Cerebellar nuclear complex (tissue), 1 donor: Measurements from ENCODE around the gene GZMH.
"Not testable (repeated sequence)": the region's sequence is repeated elsewhere in the genome, so short reads cannot be mapped to it uniquely, and the experiment has no call there.

ENCODE experiments used
- DNase-seq, 2 experiments: peaks; one replicate each; lab custom pipeline; 2025; lab: John Stamatoyannopoulos, UW

The GZMH gene, protein sequence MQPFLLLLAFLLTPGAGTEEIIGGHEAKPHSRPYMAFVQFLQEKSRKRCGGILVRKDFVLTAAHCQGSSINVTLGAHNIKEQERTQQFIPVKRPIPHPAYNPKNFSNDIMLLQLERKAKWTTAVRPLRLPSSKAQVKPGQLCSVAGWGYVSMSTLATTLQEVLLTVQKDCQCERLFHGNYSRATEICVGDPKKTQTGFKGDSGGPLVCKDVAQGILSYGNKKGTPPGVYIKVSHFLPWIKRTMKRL

DNA sequence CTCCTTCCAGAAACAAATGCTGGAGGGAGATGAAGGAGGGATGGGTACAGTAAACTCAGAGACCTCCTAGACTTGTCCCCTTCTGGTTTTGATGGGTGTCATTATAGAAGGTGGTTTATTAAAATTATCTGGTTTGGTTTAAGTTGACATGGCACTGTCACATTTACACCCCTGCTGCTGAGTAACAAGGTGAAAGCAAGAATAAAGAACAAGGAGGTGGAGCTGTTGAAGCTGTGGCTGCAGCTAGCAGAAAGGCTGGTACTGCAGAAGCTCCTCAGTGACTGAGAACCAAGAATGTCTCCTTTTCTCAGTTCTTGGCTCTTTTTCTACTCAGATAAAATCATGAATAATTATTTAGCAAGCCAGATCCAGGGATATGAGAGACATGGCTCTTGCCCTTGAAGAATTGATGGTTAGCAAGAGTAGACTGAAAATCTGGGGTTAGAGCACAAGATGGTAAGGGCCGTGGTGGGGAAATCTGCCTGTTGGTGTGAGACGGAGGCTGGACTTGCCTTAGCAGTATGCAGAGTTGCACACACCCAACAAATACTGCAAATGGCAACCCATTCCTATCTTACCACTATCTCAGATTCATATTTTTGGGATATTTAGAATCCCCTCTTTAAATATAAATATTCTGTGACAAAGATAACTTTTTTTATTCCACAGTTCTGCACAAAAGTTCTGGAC is at the start of gene GZMH:
TSS of gene GZMH (minus strand) at position 31 of the 690 bp plus-strand sequence. CDS start 72 bp downstream, outside the sequence.
- no peak for DNase-seq

DNA sequence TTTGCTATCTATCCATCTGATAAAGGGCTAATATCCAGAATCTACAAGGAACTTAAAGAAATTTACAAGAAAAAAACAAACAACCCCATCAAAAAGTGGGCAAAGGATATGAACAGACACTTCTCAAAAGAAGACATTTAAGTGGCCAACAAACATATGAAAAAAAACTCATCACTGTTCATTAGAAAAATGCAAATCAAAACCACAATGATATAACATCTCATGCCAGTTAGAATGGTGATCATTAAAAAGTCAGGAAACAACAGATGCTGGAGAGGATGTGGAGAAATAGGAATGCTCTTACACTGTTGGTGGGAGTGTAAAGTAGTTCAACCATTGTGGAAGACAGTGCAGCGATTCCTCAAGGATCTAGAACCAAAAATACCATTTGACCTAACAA is 38.9 kb upstream of the GZMH start:
- DNase-seq, result not testable (repeated sequence)

DNA sequence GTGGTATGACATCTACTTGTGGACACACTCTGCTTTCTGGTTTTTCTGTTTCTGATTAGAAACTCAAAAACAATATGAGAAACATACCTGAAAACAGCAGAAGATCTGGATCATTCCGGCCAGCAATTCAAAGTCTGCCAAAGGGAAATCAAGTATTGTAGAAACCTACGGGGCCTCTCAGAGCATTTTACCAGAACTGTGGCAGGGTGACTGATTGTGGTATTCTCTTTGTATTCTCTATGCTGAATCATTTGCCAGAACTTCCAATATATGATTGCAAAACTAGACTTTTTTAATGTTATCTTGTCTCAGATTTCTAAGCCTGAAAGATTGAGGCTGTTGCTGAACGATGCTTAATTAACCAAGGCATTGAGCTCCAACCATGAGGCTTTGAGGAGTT is 30.4 kb upstream of the GZMH start:
- no peak for DNase-seq

DNA sequence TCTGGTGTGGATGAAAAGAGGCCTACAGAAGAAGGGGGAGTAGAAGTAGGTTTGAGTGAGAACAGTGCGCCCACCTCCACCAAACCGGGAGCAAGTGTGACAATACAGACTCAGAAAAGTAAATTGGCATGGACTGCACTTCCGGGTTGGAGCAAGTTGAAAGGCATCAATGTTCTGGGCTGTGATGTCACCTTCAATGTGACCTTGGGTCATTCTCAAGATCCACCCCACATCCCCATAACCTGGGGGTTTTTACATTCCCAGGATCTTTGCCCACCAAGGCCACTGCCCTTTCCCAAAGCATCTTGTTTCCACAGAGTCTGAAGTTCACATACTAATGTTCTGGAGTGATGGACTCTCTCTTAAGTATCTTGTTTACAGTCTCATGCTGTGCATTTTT is 29.8 kb upstream of the GZMH start:
- no peak for DNase-seq

DNA sequence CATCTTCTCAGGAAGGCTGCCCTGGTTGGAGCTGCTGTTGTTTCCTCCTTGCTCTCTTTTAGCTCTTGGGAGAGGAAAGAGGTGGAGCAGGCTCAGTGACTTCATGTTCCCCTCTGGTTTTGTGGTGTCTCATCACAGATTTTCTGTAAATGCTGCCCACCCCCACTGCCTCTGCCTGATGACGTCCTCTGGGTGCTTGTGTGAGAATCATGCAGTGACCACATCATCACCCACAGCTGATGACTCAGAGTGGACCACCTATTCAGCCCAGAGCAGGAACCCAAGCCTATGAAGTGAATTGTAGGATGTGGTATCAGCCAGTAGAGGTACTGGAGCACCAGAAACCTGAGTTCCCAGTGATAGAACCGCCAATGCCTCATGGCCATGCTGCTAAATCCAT is 24.7 kb upstream of the GZMH start, which contains the start of gene GZMB:
TSS of gene GZMB (minus strand) at position 33 of the 400 bp plus-strand sequence. CDS start at position 3, 30 bp downstream.
- DNase-seq, result no peak

DNA sequence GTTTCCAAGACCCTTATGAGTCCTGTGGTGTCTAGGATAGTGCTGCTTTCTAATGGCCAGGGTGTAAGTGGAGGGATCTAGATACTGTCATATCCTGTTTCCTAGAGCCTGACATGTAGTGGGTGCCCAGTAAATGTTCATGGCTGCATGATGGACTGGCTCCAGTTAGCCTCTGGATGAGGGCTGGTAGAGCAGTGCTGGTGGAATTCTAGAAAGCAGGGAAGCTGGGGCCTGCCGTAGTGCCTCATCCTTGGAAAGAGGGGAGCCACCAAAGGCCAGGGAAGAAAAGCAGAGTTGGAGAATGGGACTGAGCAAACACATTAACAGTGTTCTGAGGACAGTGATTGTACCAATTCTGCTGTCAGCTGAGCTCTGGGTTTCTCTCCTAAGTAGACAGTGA is 23.9 kb upstream of the GZMH start:
- DNase-seq, result no peak

DNA sequence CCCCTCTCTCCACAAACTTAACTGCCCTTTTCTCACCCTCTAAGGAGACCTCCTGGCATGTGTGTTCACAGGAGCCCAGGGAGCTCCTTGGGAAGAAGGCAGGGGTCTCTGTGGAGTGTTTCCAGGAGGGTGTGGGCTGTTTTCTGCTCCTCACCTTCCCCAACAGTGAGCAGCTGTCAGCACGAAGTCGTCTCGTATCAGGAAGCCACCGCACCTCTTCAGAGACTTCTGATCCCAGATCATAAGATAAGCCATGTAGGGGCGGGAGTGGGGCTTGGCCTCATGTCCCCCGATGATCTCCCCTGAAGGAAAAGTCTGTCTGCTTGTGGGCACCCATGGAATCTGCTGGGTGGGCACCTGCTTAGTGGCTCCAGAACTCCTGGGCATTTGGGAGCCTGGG is 23.3 kb upstream of the GZMH start:
- DNase-seq, result no peak

DNA sequence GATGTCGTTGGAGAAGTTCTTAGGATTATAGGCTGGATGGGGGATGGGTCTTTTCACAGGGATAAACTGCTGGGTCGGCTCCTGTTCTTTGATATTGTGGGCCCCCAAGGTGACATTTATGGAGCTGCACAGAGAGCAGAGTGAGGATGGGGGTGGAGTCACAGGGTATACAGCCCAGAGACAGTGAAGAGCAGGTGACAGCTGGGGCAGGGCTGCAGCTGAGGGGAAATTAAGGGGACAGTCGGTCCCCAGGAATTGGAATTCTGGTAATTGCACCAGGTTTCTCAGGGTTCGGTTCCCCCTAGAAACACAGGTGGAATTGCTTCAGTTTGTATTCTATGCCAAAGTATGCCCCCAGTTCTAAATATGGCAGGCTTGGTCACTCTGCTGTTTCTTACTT is 22.9 kb upstream of the GZMH start:
- no peak for DNase-seq

DNA sequence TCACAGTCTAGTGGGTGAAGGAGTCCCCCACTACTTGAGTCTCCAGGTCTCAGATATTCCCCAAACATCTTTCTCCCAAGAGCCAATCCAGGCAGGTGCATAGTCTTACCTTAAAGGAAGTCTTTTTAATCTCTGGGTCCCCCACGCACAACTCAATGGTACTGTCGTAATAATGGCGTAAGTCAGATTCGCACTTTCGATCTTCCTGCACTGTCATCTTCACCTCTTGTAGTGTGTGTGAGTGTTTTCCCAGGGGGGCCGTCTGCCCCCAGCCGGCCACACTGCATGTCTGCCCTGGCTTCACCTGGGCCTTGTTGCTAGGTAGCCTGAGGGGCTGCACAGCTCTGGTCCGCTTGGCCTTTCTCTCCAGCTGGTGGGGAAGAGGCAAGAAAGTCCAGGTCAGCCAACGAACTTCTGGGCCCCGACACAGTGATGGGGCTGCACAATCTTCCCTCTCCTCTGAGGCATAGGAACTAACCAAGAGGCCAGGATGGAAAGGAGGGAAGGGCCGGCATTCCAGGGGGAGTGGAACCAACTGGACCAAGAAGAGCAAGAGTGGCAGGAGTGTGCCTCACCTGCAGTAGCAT is 22.4 kb upstream of the GZMH start:
- no peak for DNase-seq

DNA sequence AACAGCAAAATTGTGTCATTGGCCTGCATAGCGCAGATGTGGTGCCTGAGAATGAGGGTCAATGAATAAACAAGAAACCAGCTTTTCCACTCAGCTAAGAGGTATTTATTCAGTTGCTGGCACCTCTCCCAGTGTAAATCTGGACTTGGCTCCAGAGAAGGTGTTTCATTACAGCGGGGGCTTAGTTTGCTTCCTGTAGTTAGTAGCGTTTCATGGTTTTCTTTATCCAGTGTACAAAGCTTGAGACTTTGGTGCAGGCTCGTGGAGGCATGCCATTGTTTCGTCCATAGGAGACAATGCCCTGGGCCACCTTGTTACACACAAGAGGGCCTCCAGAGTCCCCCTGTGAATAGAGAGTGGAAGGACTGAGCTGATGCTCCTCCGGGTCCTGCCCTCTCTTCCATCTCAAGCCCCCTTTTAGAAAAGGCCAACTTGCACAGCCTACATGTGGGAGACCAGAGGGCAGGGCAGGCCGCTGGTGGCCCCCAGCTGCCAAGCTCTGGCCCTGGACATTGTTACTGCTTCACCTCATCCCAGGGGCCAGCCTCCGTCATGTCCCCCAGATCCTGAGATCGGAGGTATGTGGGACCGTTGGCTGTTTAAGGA is 21.5 kb upstream of the GZMH start:
- DNase-seq, result no peak

DNA sequence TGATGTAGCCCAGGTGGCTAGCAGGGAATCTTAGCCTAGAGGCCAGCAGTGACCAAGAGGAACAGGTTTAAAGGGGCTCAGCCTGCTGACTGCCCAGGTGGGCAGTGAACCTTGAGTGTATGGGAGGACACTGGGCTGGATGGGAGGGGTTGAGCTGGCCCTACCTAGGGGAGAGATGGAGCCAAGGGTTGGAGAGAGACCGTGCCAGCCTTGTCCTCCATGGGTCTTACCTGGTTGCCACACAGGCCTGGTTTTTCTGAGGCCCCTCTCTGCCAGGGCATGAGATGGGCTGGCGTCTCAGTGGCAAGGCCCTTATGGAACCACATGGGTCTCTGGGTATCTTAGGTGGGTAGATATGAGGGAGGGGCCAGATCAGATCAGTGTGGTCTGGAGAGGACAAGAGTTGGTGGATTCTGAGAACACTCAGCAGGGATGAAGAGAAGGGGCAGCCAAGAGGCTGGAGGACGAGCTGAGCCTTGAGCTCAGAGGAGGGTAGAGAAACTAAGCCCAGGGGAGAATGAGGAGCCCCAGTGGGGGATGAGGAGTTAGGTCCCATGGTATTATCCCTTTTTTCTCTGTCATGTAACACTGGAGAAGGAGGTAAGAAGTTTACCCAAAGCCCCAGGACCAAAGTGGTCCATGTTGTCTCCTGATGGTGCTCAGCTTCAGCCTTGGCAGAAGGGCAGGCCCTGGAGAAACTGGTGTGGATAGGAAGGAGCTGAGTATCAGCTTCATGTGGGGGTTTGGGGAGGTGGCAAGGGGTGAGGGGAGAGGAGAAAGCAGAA is 20.8 kb upstream of the GZMH start:
- no peak for DNase-seq

DNA sequence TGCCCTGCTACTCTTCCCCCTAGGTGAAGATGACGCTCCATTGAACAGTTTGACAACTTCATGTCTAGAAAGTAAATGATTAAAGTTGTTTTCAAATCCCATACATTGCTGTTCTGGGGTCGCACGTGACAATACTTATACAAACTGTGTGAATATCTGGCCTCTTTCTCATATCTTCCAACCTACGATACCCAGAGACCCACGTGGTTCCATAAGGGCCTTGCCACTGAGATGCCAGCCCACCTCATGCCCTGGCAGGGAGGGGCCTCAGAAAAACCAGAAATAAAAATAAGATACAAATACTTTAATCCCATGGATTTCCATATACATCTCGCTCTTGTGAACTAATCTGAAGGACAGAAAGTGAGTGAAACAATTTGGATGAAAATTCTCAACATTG is 20.0 kb upstream of the GZMH start:
- DNase-seq, result no peak

DNA sequence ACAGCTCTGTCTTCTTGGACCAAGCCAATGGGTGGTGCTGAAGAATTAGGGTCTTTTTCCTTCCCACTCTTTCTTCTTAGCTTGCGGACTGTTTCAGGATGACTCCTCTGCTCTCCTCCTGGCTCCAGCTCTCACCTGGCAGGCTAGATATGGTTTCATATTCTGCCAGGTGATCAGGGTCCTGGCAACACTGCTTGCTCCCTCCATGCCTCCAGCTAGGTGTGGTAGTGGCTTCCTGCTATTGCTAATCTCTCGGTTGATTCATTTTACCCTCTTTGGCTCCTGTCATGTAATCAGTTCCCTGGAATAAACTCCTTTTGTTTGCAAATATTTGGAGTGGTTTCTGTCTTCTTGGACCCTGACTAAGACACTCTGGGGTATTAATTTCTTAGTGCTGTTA is 4.3 kb upstream of the GZMH start:
- no peak for DNase-seq

DNA sequence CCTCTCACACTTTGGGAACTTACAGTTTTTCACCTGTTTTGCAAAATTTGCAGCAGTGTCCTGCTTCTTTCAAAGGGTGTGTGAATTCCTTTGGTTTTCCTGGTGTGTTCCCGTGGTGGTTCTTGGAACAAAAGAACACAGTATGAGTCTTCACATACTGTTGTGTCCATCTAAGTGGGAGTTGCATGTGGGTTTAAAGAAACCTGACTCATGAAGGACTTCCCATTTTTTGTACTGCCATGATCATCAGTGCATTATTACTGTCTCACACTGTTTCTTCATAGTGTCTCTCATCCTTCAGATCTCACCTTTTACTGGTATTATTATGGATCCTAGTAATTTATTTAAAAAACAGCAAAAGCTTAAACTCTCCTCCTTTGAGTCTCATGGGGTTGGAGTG is 3.8 kb upstream of the GZMH start:
- no peak for DNase-seq

DNA sequence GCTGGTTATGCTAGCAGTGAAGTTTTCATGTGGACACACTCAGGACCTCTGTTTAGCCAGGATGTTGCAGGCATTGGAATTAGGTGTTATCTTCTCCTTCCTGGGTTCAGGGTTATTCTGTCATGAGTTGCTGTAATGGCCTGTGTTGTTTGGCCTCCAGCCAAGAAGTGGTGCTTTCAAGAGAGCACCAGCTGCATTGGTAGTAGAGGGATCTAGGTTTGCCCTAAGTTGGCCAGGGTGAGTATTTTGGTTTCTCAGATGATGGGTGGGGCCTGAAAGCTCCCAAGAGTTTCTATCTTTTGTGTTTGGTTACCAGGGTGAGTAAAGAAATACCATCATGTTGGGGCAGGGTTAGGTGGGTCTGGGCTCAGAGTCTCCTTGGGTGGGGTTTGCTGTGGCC is 2.7 kb upstream of the GZMH start:
- no peak for DNase-seq

DNA sequence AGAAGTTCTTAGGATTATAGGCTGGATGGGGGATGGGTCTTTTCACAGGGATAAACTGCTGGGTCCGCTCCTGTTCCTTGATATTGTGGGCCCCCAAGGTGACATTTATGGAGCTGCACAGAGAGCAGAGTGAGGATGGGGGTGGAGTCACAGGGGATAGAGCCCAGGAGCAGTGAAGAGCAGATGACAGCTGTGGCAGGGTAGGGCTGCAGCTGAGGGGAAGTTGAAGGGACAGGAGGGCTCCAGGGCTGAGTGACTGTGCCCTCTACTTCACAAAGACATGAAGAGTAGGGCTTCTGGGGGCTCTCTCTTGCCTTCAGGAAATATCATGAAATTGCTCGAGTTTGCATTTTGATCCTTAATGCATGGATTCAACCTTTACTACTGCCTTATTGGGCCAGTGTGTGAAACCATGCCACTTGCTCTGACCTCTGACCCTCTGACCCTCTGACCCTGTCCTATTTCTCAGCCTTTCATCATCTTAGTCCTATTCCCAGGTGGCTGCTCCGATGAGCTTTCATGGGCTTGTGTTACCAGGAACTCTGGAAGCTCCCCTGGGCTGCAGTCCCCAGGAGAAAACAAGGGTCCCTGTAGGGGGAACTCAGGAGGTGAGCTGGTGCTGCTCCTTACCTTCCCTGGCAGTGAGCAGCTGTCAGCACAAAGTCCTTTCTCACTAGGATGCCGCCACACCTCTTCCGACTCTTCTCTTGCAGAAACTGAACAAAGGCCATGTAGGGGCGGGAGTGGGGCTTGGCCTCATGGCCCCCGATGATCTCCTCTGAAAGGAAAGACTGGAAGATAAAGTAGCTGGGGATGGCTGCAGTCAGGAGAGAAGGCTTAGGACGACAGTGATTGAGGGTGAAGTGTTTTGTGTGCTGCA is 1.6 kb downstream of the GZMH start:
- DNase-seq, result no peak

DNA sequence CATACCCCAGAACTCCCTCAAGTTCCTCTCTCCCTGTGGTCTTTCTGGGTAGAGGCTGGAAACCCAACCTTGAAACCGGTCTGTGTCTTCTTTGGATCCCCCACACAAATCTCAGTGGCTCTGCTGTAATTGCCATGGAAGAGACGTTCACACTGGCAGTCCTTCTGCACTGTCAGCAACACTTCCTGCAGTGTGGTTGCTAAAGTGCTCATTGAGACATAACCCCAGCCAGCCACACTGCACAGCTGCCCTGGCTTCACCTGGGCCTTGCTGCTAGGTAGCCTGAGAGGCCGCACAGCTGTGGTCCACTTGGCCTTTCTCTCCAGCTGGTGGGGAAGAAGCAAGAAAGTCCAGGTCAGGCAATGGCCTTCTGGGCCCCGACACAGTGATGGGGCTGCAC is 2.4 kb downstream of the GZMH start:
- DNase-seq, result no peak

DNA sequence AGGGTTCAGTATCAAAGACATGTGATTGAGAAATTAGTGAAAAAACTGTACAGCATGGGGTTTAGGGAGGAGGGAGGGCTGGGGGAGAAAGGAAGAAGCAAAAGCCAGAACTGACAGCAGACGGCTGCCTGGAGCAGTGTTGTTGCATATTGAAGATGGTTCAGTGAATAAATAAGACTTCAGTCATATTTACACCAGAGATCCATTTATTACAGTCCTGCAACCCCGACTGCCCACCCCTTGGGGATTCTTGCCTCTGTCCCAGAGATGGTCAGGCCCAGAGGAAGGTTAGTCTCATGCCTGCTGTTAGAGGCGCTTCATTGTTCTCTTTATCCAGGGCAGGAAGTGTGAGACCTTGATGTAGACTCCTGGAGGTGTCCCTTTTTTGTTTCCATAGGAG is 3.2 kb downstream of the GZMH start:
- DNase-seq, result no peak

DNA sequence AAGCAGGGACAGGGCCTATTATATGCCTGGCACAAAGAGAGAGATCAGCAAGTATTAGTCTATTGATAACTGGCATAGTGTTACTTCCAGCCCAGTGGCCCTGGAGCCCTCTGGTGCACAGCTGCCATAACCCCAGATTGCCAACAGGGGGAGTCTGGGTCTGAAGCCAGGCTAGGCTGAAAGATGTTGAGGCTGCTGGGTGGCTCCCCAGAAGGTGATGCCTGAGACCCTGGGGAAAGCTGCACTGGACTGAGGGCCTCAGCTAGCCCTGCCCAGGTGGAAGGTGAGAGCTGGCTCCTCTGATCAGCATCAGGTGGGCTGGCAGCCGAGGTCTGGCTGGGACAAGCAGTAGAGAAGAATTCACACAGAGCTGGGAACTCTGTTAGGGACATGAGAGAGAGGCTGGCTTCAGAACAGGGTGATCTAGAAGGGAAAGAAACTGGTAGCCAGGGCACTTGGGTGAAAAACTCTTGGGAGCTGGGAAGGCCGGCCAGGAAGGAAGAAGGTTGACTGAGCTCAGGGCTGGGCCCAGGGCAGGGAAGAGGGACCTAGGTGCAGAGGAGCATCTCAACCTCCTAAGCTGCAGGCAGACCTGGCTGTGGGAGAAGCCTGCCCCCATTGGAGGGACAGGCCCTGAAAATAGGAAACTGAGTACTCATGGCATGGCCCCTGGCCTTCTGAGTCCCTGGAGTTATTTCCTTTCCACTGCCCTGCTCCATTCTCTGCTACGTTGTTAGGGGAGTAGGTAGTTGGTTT is 3.9 kb downstream of the GZMH start:
- DNase-seq, result no peak

DNA sequence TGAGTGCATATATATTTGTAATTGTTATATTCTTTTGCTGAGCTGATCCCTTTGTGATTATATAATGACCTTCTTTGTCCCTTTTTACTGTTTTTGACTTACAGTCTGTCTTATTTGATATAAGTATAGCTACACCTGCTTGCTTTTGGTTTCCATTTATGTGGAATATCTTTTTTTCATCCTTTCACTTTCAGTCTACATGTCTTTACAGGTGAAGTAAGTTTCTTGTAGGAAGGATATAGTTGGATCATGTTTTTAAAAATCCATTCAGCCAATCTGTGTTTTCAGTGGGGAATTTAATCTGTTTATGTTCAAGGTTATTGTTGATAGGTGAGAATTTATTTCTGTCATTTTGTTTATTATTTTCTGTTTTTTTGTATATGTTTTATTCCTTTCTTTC is 12.1 kb downstream of the GZMH start:
- DNase-seq, result no peak
